GM23248 (cell line): ENCODE measurements around the gene MAN1C1.

ENCODE experiments used
- EZH2 ChIP-seq: fragments of 200-600 bp; sonication (generic); IDR thresholded peaks from 2 replicates; pipeline ENCODE4 v1.6.1; 2018; ENCODE audit warnings: antibody characterized with exemption, mild to moderate bottlenecking; ENCODE audit not compliant: insufficient read depth, poor library complexity, severe bottlenecking
- EZH2phosphoT487 ChIP-seq: fragments of 200-600 bp; sonication (generic); IDR thresholded peaks from 2 replicates; pipeline ENCODE4 v1.6.1; 2018; ENCODE audit warnings: antibody characterized with exemption, moderate library complexity, mild to moderate bottlenecking, low read depth; ENCODE audit not compliant: insufficient read depth

GRCh38 chr1:25828491-25828890, 211.9 kb downstream of the MAN1C1 start:
- no peak for TF ChIP-seq EZH2
- no peak for TF ChIP-seq EZH2phosphoT487
